GM19467 (cell line): ENCODE measurements around the gene DPPA5.
"Not testable (repeated sequence)": the region's sequence is repeated elsewhere in the genome, so short reads cannot be mapped to it uniquely, and the experiment has no call there.

Experiments
- ATAC-seq: cut with Tn5 transposase; IDR thresholded peaks from one replicate; pipeline ENCODE4 v1.9.1; 2021; ENCODE audit warnings: mild to moderate bottlenecking, moderate library complexity; ENCODE audit not compliant: unreplicated experiment

Gene DPPA5

DNA sequence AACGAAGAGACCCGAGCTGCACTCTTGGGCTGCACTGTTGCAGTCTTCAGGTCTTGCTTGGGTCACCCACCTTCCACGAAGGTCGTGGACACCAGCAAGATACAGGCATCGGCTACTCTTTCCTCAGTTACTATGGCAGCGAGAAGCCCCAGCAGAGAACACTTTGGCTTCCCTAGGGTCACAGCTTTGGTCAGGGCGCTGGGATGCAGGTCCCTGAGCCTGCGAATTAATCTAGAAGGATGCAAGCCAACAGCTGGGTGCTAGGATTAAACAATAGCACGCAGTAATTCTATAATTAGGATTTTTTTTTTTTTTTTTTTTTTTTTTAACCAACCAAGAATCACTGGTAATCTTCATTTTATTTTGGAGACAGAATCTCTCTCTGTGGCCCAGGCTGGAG is 10.5 kb upstream of the DPPA5 start:
- no peak for ATAC-seq

DNA sequence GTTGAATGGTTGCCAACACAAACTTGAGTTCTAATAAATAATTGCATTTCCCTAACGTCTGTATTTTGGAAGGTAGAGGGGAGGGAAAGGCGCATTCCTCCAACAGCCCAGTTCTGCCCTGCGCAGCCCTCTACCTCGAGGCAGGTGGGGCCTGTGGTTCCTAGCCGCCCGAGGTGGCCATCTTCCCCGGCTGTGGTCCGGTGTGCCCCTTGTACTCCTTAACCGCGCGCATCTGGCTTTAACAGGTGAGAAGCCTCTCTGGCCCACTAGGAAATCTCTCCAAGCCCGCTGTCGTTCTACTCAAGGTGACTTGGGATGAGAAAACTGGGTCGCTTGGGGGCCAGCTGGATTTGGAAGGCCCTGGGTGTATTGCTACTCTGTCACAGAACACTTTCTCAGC is 10.0 kb upstream of the DPPA5 start:
- ATAC-seq, result no peak

DNA sequence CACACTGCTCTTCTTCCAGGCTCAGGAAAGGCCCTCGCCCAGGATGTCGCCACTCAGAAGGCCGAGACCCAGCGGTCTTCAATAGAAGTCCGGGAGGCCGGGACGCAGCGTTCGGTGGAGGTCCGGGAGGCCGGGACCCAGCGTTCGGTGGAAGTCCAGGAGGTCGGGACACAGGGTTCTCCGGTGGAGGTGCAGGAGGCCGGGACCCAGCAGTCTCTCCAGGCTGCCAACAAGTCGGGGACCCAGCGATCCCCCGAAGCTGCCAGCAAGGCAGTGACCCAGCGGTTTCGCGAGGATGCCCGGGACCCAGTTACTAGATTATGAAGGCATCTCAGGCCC is 9.4 kb upstream of the DPPA5 start:
- ATAC-seq, result no peak

DNA sequence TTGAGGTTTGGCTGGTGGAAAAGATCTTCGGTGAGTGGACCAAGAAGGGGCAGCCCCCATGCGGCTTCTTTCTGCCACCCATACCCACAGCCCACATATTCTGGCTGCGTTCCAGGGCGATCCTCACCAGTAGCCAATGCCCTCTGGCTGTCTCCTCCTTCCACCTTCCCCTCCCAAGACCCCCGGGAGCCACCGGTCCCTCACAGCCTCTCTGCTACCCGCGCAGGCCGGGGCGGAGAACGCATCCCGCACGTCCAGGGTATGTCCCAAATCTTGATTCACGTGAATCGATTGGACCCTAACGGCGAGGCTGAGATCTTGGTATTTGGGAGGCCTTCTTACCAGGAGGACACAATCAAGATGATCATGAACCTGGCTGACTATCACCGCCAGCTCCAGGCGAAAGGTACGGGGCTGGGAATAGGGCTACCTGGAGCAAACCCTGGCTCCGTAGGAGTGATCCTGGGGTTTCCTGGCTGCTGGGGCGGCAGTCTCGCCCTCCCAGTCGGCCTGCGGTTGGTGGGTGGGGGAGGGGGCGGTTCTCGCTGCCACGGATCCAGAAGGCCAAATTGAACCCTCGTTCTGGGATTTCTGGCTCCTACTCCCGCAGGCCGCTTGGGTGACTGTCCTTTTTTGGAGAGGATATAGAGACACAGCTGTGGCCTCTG is 8.9 kb upstream of the DPPA5 start:
- ATAC-seq, result no peak

DNA sequence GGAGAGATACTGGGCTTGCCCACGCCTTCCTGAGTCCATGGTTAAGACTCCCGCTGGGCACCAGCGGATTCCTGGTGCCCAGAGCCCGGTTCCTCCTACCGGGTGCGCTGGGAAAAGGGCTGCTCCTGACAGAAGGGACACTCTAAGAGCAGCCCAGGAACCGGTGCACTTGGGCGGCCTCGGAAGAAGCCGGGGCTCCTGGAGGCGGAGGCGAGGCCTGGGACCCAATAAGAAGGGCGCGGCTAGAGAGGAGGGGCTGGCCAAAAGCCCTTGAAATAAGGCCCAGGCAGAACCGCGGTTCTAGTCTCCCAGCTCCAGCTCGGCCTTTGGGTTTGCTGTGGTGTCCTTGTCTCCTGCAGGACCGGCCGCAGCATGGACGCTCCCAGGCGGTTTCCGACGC is 8.3 kb upstream of the DPPA5 start, which contains the start of gene KHDC3L:
TSS of gene KHDC3L (plus strand) at position 301 of the 400 bp plus-strand sequence. CDS start at position 373, 72 bp downstream.
- ATAC-seq, result no peak

DNA sequence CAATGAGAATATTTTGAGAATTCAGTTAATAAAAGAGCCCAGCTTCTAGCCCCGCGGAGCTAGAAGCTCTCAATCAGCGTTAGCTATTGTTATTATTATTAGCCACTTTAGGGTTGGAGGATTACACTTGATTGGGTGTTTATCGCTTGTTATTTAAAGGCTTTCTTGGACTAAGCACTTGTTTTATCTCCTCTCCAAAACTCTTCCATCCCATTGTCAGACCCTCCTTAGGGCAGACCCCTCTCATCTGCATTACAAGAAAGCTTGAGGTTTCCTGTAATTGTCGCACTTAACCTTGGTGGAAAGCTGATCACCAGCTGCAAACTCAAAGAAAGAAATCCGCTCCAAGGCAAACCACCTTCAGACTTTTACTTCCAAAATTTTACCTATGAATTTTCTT is 4.8 kb downstream of the DPPA5 start:
- no peak for ATAC-seq

DNA sequence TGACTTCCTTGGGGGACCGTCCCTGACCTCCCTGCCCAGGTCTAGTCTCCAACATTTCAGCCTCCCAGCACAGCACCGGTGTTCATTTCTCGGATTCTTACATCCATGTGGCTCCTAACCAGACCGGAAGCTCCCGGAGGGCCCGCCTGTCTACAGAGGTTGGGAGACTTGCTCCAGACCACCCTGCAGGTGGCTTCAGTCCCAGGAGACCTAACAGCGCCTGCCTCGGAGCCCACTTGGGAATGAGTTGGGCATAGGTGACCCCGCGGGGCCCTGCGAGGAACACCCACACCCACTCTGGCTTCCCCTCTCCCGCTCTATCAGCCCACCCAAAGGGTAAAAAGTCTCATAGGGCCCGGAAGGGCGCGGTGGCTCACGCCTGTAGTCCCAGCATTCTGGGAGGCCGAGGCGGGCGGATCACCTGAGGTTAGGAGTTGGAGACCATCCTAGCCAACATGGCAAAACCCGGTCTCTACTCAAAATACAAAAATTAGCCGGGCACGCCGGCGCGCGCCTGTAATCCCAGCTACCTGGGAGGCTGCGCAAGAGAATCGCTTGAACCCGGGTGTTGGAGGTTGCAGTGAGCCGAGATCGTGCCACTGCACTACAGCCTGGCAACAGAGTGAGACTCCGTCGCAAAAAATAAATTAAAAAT is 5.4 kb downstream of the DPPA5 start:
- no peak for ATAC-seq

DNA sequence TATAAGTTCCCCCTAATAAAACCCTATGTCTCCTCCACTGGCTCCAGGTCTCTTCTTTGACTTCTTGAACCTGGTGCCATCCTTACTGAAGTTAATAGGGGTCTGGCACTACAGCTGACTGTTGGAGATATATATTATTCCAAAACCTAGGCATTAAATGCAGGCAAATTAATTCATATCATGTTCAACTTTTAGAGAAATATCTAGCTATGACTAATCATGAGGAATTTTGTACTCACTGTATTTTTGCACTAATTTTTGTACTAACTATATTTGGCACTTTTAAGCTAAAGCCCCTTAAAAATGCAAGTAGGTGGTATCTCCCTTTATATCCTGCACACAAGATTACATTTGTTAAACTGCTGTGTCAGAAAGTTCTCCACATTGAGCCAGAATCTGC is 10.9 kb downstream of the DPPA5 start:
- no peak for ATAC-seq

DNA sequence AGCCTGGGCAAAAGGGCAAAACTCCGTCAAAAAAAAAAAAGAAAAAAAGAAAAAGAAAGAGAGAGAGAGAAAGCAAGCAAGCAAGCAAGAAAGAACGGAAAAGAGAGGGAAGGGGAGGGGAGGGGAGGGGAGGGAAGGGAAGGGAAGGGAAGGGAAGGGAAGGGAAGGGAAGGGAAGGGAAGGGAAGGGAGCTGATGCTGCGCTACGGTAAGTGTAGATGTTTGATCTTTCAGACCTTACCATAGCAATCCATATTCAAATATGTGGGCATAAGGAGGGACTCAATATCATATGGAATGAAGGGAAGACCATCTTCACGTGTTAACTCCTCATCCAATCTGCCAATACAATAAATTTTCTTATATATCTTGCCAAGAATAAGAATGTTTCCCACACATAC is 11.9 kb downstream of the DPPA5 start:
- no peak for ATAC-seq

DNA sequence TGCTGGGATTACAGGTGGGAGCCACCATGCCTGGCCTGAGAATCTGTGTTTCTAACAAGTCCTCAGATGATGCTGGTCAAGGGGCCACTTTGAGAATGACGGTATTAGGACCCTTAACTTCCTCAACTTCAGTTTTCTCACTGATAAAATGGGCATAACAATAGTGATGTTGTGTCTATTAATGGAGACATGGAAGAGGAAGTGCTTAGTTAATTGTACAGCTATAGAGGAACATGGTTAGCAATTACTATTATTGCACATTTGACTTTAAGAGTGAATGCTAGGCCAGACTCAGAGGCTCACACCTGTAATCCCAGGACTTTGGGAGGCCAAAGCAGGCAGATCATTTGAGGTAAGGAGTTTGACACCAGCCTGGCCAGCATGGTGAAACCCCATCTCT is 12.7 kb downstream of the DPPA5 start:
- no peak for ATAC-seq

DNA sequence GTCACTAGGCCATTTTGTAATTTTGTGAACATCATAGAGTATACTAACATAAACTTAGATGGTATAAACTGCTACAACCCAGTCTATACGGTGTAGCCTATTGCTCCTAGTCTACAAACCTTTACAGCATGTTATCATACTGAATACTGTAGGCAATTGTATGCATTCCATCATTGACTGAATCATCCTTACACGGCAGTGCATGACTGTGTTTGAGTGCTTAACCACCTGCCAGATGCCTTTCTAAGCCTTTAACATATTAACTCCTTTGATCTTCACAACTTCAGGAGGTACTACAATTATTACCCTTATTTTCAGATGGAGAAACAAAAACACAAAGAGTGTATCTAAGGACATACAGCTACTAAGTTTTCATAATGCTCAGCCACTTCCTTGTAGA is 14.0 kb downstream of the DPPA5 start:
- ATAC-seq, result no peak

DNA sequence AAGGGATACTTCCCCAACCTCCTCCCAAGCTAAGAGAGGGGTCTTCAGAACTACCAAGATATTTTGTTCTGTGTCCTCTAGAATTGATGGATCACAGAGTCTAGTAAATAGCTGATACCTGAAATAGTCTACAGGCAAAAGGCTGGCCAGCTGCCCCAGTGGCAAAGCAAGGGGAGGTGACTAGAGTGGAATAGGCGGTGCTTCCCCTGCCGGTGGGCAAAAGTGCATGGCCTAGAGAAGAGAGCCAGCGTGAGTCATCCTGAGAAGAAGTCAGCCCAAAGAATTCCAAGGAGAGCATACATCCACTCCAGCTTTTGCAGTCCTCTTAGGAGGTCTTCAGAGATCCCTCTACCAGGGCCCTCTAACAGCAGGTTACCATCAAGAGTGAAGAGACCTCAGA is 14.7 kb downstream of the DPPA5 start:
- ATAC-seq, result no peak

DNA sequence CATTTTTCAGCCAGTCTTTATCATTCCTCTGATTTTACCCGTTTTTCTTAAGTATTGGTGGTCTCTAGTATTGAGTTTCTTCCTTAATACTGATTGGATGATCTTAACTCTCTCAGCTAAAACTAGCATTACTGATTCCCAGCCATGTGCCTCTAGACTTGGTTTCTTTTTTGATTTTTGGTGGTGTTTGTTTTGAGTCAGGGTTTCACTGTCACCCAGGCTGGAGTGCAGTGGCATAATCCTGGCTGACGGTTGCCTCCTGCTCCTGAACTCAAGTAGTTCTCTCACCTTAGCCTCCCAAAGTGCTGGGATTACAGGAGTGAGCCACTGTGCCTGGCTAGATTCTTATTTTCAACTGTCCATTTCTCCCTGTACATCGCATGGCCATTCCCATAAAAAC is 24.9 kb downstream of the DPPA5 start:
- no peak for ATAC-seq

DNA sequence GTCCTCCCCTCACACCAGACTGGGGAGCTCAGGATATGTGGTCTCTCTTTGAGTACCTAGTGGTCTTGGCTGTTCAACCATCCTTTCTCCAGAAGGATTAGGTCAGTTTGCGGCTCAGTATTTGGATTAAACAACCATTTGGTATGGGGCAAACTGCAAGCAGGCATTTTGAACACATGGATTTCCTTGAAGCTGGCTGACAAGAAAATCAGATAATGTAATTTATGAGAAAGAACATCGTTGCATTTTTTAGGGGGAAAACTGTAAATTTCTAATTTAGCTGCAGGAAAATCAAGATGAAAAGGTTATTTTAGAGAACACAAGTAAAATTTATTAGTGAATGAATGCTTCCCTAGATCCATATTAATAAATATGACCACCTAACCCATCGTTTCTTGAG is 25.3 kb downstream of the DPPA5 start:
- no peak for ATAC-seq

DNA sequence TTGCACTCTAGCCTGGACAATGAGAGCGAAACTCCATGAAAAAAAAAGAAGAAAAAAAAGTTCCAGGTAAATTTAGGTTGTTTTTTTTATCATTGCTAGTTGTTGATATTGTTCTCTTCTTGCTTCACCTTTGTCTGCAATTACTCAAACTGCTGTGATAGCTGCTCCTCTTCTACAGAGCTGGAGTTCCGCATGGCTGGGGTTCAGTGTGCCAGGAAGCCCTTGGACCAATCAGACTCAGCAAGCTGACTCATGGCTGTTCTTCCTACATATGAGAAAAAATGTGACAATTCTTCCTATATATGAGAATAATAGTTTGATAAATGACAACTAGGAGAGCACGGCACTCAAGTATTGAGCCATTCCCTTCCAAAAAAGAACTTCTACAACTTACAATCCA is 28.4 kb downstream of the DPPA5 start:
- no peak for ATAC-seq

DNA sequence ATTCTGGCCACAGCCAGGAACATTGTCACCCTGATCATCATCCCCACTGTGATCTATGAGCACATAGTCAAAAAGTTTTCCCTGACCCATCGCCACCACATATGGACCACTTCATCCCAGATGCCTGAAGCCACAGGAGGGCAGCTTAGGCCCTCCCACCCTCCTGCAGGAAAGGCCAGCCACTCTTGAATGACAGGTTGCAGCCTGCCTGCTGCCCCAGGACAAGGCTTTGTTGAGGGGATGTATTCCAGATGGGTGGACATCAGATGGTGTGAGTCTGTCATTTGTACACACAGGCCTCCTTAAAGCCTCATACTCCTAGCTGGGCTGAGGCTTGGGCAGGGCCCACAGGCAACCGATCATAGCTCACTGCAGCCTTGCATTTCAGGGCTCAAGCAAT is 30.8 kb downstream of the DPPA5 start:
- no peak for ATAC-seq

DNA sequence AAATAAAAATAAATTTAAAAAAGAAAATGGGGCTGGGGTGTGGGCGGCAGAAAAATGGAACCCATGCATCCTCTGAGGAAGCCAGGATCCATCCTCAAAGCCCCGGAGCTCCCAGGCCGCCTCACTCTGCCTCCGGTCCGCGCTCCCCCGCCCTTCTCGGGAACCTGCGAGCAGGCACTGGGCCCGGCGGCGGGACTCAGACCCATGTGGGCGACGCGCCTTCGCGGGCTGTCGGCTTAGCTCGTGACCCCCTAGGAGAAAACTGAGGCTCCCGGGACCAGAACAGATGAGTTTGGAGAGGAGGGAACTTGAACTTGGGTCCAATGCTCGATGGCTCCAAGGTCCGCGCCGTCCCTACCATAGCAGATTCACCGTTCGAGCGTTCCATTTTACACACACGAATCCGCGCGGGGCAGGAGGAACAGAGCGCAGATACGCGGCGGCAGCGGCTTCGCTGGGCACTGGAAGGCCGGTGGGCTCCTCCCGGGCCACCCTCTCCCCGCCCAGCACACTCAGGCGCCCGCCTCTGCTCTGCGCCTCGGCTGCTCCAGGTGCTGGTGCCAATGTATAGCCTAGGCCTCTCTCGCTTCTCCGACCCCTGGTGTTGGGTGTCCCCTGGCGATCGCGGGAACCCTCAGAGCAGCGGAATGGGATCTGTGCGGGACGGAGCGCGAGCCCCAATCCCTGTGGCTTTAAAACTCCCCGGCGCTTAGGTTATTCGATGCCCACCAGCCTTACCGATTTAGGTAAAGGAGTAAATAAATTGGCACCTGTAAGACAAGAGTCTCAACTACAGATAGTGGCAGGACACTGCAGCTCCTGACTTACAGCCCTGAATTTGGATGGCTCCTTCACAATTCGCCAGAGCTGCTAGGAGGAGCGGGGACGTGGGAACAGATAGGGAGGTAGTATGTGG is 39.2 kb downstream of the DPPA5 start:
- ATAC-seq, result no peak

DNA sequence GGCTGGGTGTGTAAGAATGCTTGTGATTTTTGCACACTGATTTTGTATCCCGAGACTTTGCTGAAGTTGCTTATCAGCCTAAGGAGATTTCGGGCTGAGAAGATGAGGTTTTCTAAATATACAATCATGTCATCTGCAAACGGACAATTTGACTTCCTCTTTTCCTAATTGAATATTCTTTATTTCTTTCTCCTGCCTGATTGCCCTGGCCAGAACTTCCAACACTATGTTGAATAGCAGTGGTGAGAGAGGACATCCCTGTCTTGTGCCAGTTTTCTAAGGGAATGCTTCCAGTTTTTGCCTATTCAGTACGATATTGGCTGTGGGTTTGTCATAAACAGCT is 43.6 kb downstream of the DPPA5 start:
- ATAC-seq, result not testable (repeated sequence)

DNA sequence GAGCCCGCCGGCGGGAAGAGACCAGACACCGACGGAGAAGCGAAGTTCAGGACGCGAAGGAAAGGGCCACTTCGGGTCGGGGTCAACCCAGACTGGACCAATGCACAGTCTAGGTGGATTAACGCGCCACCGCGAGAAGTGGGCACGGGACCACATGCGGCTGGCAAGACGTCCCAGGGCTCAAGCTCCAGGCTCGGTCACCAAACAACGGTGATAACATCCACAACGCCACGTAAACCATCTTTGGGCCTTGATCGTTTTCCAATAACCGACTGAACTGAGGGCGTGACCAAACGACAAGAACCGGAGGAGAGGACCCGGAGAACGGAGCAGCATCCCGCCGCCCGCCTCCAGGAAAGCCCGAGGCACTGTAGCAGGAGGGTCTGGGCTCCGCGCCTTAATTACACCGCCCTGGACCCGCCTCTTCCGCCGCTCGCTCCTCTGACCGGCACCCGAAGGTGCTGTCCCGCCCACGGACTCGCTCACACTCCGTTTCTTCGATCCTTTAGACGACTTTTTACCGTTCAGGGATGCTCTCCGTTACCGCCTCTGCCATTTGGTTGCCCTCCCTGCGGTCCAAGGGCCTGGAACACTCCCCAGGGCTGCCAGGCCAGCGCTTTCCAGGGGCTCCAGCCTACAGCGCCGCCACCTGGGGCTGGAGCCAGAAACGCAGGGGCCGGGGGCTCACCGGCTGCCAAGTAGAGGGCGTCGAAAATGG is 44.1 kb downstream of the DPPA5 start:
- ATAC-seq, result peak; percentile 97

DNA sequence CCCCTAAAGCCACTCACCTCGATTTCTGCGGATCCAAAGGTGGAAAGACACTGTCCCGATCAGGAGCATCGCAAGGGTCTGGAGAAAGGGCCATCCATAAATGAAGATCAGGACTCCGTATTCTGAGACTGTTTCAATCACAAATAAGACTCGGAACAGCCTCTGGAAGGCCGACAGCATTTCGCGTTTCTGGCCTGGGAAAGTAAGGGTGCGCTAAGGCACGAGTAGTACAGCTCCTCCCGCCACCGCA is 44.6 kb downstream of the DPPA5 start:
- ATAC-seq, result no peak

DNA sequence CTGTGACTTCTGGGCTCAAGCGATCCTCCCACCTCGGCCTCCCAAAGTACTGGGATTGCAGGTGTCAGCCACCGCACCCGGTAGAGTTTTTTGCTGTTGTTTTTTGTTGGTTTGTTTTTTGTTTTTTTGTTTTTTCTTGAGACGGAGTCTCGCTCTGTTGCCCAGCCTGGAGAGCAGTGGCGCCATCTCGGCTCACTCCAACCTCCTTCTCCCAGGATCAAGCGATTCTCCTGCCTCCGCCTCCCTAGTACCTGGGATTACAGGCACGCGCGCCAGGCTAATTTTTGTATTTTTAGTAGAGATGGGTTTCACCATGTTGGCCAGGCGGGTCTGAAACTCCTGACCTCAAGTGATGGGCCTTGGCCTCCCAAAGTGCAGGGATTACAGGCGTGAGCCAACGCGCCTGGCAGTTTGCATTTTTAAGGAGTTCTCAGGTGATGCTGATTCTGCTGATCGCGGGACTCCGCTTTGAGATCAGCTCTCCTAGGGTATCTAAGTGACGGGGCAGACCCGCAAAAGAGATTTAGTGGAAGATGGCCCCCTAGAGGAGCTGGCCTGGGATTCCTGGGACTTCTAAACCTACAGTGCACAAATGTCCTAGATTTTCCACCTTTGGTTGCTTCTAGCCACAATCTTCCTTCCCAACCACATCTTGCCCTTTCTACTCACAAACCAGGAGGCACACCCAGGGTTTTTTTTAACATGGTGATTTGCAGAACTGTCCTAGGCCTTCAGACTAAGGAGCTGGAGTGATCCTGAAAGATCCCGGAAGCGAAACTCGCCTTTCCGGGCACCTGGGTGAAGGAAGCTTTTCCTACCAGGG is 45.2 kb downstream of the DPPA5 start:
- no peak for ATAC-seq
